Fibroblast of skin of right quadriceps (primary cell): ENCODE results near the gene WASHC4.
"Not testable (repeated sequence)": the region's sequence is repeated elsewhere in the genome, so short reads cannot be mapped to it uniquely, and the experiment has no call there.

Experiments
- DNase-seq: peaks from one replicate; pipeline ENCODE4 v3.0.0-alpha.2; 2013

Gene WASHC4

DNA sequence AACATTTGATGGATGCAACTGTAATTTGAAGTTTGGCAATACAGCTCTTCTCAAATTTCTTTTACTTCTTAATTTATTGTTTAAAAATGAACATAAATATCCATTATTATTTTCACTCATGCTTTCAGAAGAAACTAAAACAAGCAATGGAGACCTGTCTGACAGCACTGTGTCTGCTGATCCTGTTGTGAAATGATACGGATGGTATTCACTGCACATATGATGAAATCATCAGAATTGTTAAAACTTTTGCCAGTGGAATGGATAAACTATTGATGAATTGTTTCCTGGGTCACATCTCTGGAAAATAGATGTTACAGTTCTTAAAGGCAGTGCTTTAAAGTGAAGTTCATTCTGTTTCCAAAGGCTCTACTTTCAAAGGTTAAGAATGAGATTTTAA is 59.2 kb downstream of the WASHC4 start:
- peak; percentile 13 for DNase-seq

GRCh38 chr12:105167346-105167745 is 59.8 kb downstream of the WASHC4 start:
- peak; percentile 38 for DNase-seq

DNA sequence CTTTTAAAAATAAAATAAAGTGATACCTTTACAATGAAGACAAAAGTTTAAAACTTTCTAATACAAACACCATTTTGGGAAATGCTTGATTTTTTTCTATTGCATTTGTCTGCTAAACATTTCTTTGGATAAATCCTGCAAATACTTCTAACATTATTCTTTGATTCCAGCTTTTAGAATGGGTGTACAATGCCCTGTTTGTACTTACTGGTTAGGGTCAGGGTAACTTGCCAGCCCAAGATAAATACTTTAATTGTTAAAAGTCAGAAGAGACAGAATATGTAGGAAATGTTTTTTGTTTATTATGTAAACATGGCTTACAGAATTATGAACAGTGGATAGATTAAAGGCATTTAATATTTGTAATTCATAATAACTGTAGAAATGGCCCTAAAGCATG is 60.5 kb downstream of the WASHC4 start:
- no peak for DNase-seq

- no peak for DNase-seq
These were observed 62.6 kb downstream of the WASHC4 start for GRCh38 chr12:105170139-105170538.

- DNase-seq = no peak
These were observed 64.3 kb downstream of the WASHC4 start for GRCh38 chr12:105171691-105172436.

GRCh38 chr12:105175397-105175990 is 68.0 kb downstream of the WASHC4 start:
- no peak for DNase-seq

DNA sequence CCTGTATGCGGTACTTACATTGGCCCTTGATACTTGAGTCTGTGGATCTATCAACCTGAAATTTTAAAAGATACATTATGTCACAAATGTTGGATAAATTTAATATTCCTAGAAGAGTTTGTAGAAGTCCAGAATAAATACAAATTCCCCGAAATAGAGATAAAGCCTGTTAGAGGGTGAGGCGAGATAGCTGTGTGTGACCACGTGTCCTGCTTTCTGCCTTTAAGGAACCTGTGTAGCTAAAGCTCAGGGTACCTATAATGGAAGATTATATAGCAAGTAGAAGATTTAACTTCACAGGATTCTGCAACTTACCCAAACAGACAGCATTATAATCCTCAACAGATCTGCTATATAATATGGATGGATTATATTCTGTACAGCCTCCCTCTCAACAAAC is 69.7 kb downstream of the WASHC4 start:
- no peak for DNase-seq

GRCh38 chr12:105179114-105179513 is 71.6 kb downstream of the WASHC4 start:
- DNase-seq = not testable (repeated sequence)

DNA sequence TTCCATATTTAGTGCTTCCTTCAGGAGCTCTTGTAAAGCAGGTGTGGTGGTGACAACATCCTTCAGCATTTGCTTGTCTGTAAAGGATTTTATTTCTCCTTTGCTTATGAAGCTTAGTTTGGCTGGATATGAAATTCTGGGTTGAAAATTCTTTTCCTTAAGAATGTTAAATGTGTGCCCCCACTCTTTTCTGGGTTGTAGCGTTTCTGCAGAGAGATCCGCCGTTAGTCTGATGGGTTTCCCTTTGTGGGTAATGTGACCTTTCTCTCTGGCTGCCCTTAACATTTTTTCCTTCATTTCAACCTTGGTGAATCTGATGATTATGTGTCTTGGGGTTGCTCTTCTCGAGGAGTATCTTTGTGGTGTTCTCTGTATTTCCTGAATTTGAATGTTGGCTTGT is 75.9 kb downstream of the WASHC4 start:
- not testable (repeated sequence) for DNase-seq

GRCh38 chr12:105183976-105184375 is 76.4 kb downstream of the WASHC4 start:
- DNase-seq = not testable (repeated sequence)

DNA sequence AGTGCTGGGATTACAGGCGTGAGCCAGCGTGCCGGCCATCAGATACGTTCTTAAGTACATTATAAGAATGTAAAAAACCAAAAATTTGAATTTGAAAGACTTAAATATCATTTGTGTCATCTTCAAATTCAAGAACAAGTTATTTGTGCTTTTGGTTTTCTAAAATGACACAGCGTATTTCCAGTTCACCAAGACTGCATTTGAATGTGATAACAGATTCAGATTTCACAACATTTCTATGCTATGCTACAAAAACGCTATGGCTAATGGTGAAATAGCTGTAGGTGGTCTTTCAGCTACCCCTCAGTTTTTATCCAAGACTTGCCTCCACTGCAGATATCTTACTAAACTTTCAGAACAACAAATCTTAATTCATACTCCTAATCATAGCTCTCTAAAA is 81.8 kb downstream of the WASHC4 start:
- DNase-seq = no peak

- DNase-seq = no peak
These were observed 83.0 kb downstream of the WASHC4 start for GRCh38 chr12:105190530-105190929.

DNA sequence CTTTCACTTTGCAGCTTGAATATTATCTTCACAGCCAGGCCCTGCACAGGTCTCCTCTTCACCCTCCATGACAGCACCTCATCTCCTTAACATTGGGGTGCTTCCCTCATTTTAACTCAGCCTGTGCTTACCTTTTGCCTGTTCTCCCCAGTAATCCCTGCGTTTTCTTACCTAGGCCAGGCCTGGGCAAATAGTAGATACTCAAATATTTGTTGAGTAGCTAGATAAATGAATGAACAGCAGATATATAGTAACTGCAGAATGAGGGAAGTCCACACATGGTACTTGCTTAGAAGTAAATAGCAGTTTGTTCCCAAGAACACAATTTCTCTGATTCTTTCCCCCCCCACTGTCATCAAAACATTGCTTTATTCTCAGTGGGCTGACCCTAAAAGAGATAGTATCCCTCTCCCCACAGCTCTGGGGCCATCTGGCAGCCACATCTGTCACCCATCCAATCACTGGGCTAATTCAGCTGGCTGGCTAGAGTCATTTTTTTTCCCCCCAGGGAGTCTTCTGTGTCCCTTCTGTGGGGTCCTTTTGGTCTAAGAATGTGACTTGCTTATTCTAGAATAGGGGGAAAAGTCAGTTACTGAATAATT is 85.2 kb downstream of the WASHC4 start:
- DNase-seq = no peak

- no peak for DNase-seq
These were observed 87.4 kb downstream of the WASHC4 start for GRCh38 chr12:105194947-105195346.

DNA sequence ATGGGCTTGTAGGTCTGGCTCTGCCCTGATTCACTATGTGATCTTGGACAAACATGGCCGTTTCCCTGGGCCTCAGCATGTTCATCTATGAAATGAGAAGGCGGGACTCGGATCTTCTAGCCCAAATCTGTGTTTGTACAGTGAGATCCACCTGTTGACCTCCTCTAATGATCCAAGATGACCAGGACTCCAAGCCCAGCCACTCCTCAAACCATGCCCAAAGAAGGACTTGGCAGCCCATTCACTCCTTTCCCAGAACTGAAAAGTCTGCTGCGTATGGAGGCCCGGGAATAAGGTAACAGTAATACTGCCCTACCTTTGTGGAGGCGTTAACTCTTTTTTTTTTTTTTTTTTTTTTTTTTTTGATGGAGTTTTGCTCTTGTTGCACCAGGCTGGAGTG is 88.6 kb downstream of the WASHC4 start:
- DNase-seq = no peak

DNA sequence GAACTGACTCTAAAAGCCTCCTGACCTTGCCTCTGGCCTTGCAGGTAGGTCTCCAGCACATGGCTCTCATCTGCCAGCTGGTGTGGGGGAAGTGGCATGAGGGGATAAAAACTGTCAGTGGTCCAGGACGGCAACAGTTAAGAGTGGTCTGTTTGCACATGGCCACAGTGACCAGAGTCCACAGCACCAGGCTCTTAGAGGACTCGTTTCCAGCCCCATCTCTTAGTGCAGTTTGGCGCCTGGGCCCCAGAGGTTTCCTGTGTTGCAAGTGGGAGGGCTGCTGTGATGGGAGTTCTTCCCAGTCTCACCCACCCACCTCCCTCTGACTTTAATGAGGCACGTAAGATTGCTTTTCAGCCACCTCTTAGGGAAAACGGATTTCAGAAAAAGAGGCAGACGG is 91.4 kb downstream of the WASHC4 start:
- DNase-seq = no peak

GRCh38 chr12:105200385-105200784 is 92.9 kb downstream of the WASHC4 start:
- no peak for DNase-seq

GRCh38 chr12:105201299-105201698 is 93.8 kb downstream of the WASHC4 start:
- no peak for DNase-seq

GRCh38 chr12:105202202-105202601 is 94.7 kb downstream of the WASHC4 start:
- no peak for DNase-seq

DNA sequence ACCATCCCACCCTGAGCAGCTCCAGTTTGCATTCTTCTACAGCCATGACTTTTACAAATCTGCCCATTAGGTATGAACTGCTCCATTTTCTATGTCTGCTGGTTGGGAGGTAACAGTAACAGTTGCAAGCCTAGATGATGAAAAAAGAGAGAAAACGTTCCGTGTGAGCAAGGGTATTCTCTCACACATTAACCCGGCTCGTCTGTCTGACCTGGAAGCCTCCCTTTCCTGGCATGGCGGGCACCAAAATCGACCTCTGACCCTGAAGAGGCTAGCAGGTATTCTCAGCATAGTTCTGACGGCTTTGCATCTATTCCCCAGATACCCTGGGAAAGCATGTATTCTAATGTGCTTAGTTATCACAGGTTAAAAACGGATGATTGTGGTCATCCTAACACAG is 96.6 kb downstream of the WASHC4 start:
- no peak for DNase-seq

- DNase-seq = peak; percentile 75
These were observed 97.4 kb downstream of the WASHC4 start for GRCh38 chr12:105204916-105205315.

DNA sequence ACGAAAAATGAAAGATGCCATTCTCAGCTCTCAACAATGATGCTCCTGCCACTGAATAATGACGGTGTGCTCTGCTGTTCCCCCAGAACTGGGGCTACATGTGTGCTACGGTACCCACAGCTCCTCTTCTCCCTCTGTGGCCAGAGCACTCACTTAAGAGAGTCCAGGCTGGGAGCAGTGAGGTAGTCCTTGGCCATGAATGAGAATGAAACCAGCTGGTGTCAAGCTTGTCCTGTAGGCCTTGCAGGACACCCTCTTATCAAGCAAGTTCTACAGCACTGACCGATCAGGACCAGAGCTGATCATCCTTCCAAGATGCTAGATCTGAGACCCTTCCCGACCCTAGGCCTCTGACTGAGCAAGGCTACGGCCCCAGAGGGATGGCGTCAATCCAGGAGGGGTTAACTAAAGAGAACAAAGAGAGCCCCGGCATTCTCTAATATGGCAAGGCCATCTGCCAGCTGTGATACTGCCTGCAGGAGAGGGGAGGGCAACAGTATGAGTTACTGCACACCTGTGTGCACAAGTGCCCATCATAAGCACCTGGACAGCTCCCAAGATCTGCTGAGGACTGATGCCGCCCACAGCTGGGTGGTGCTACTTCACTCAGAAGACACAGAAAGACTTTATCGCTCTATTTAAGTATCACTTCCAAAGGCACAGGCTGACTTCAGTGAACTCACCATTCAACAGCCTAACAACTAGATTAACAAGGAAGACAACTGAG is 98.0 kb downstream of the WASHC4 start:
- no peak for DNase-seq

DNA sequence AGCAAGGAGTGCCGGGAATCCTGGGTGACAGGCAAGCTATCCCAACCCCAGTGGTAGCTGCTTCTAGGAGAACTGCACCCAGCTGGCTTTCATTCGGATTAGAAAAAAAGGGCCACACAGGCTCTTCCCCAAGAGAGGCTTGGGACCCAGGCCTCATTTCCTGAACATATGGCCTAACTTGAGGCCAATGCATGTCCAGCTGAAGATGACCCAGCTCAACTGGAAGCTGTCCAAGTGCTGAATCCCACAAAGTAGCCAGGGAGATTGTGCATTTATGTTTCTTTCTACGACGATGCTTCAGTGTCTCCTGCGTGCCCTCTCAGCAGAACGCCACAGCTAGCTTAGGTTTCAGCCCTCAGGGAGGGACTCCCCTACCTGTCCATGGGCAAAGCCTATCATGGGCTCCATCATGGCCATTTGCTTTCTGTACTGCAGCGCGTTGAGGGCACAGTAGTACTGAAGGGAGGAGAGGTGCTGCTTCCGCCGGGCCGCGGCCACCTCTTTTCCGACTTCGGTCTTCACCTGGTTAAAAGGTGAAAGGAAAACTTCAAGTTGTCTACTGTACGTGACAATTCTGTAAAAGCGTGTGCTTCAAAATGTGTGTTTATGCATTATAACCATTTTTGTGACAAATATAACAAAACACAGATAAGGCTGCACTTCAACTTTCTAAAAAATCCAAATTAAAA is 99.3 kb downstream of the WASHC4 start:
- DNase-seq = no peak
